LoVo (cell line): Measurements from ENCODE around the gene SNRPA.
"Not testable (repeated sequence)": the region's sequence is repeated elsewhere in the genome, so short reads cannot be mapped to it uniquely, and the experiment has no call there.

Experiments used
- DNase-seq: peaks from one replicate; pipeline ENCODE4 v3.0.0-alpha.2; 2016; ENCODE audit warnings: low spot score

Gene SNRPA

GRCh38 chr19:40777937-40778705 is 27.1 kb downstream of the SNRPA start, which contains the start of gene RAB4B:
TSS of gene RAB4B (plus strand) at chr19:40778247. CDS start at chr19:40778376, 129 bp downstream.
- peak; percentile 99 for DNase-seq

GRCh38 chr19:40778706-40779284 is 27.8 kb downstream of the SNRPA start:
- DNase-seq, result no peak

- no peak for DNase-seq
These were observed 29.6 kb downstream of the SNRPA start for GRCh38 chr19:40780582-40780981.

GRCh38 chr19:40781140-40781539 is 30.1 kb downstream of the SNRPA start:
- no peak for DNase-seq

- DNase-seq, result no peak
These were observed 32.7 kb downstream of the SNRPA start for GRCh38 chr19:40783711-40784110.

- not testable (repeated sequence) for DNase-seq
These were observed 33.1 kb downstream of the SNRPA start for GRCh38 chr19:40784146-40784545.

GRCh38 chr19:40785526-40785925 is 34.5 kb downstream of the SNRPA start:
- DNase-seq, result no peak

GRCh38 chr19:40786060-40787037 is 35.3 kb downstream of the SNRPA start:
- DNase-seq, result no peak

GRCh38 chr19:40791349-40791748 is 40.3 kb downstream of the SNRPA start:
- DNase-seq, result no peak

- no peak for DNase-seq
These were observed 41.0 kb downstream of the SNRPA start for GRCh38 chr19:40791996-40792395.

- DNase-seq, result no peak
These were observed 46.4 kb downstream of the SNRPA start for GRCh38 chr19:40797166-40797962.

- DNase-seq, result peak; percentile 23
These were observed 47.1 kb downstream of the SNRPA start for GRCh38 chr19:40797963-40798682.

GRCh38 chr19:40798683-40799557 is 47.9 kb downstream of the SNRPA start, which contains the start of gene EGLN2:
TSS of gene EGLN2 (plus strand) at chr19:40799191. CDS start at chr19:40800573, 1,382 bp downstream.
- peak; percentile 98 for DNase-seq

- DNase-seq, result no peak
These were observed 48.7 kb downstream of the SNRPA start for GRCh38 chr19:40799558-40800338.

GRCh38 chr19:40800339-40800996 is 49.5 kb downstream of the SNRPA start:
- no peak for DNase-seq

- no peak for DNase-seq
These were observed 50.0 kb downstream of the SNRPA start for GRCh38 chr19:40800997-40801377.

GRCh38 chr19:40801426-40802299 is 50.7 kb downstream of the SNRPA start:
- DNase-seq, result no peak
